GM23248 (cell line): Measurements from ENCODE around the gene WDTC1.

ENCODE experiments used
- EZH2 ChIP-seq: fragments of 200-600 bp; sonication (generic); IDR thresholded peaks from 2 replicates; pipeline ENCODE4 v1.6.1; 2018; ENCODE audit warnings: antibody characterized with exemption, mild to moderate bottlenecking; ENCODE audit not compliant: insufficient read depth, poor library complexity, severe bottlenecking
- EZH2phosphoT487 ChIP-seq: fragments of 200-600 bp; sonication (generic); IDR thresholded peaks from 2 replicates; pipeline ENCODE4 v1.6.1; 2018; ENCODE audit warnings: antibody characterized with exemption, moderate library complexity, mild to moderate bottlenecking, low read depth; ENCODE audit not compliant: insufficient read depth

DNA sequence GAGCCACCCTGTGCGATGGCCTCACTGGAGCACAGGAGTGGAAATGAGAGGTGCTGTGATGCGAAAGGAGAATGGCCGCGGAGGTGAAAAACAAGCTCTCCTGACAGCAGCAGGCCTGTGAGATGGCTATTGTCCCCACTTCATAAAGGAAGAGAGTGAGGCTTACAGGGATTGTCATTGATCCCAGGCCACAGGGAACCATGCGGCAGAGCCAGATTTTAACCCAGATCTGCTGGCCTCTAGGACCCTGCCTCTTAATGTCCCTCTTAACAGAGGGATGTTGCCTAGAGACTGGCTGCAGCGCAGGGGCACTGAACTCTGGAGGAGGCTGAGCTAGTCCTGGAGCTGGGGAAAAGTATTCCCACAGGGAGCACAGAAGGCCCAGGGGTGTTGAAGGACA is 104.3 kb downstream of the WDTC1 start:
- TF ChIP-seq EZH2: no peak
- TF ChIP-seq EZH2phosphoT487: no peak
